Activated CD8-positive, alpha-beta T cell treated with anti-CD3 and anti-CD28 coated beads for 36 hours (primary cell): ENCODE measurements around the gene ESYT2. TPM values are rescaled to one million over a fixed set of nuclear protein-coding genes. Genes with fewer than 3 reads are reported as not detected.

Experiments
- ATAC-seq: fragments of 200-7000 bp; cut with Tn5 transposase; one replicate; pipeline ENCODE4 v1.10.0; 2021; ENCODE audit warnings: mild to moderate bottlenecking, moderate library complexity
- CTCF ChIA-PET: fragments of 350-600 bp; sonication (Branson Sonifier 250); formaldehyde crosslinking; loops from one replicate; lab custom pipeline; 2021; ENCODE audit warnings: antibody characterized with exemption; lab: Charles Lee
- POLR2A ChIA-PET: fragments of 350-600 bp; sonication (Branson Sonifier 250); formaldehyde crosslinking; loops from one replicate; lab custom pipeline; 2021; ENCODE audit warnings: antibody characterized with exemption; lab: Charles Lee
- DNase-seq: peaks from one replicate; pipeline ENCODE4 v3.0.0-alpha.2; 2020
- H3K27ac Mint-ChIP-seq: one replicate; pipeline ENCODE4 v1.8.0; 2021; ENCODE audit warnings: mild to moderate bottlenecking, mixed read lengths
- H3K27me3 Mint-ChIP-seq: one replicate; pipeline ENCODE4 v1.8.0; 2021; ENCODE audit warnings: mixed read lengths
- H3K36me3 Mint-ChIP-seq: one replicate; pipeline ENCODE4 v1.8.0; 2021; ENCODE audit warnings: low read depth, mixed read lengths
- H3K4me1 Mint-ChIP-seq: one replicate; pipeline ENCODE4 v1.8.0; 2021; ENCODE audit warnings: low read depth, mixed read lengths
- H3K4me3 Mint-ChIP-seq: one replicate; pipeline ENCODE4 v1.8.0; 2021; ENCODE audit warnings: mild to moderate bottlenecking, moderate library complexity, mixed read lengths
- H3K9me3 Mint-ChIP-seq: one replicate; pipeline ENCODE4 v1.8.0; 2021; ENCODE audit warnings: mixed read lengths
- intact Hi-C: fragments of 100-400 bp; cut with micrococcal nuclease; formaldehyde crosslinking; loops from one replicate; pipeline ENCODE4 v1.10.0; 2022
- total RNA-seq, 2 experiments: library from RNA; stranded (reverse); gene quantifications; one replicate each; pipeline ENCODE4 v1.2.3, GENCODE V29; 2021
- TF ChIP-seq, protein P1 (sequence below): fragments of 200-600 bp; IDR thresholded peaks from one replicate; pipeline ENCODE4 v1.8.0; 2022; ENCODE audit warnings: antibody characterized with exemption, mild to moderate bottlenecking

The ESYT2 gene
- total RNA-seq, 2 experiments from 2014 or later = 55.5 to 56.6 TPM

DNA sequence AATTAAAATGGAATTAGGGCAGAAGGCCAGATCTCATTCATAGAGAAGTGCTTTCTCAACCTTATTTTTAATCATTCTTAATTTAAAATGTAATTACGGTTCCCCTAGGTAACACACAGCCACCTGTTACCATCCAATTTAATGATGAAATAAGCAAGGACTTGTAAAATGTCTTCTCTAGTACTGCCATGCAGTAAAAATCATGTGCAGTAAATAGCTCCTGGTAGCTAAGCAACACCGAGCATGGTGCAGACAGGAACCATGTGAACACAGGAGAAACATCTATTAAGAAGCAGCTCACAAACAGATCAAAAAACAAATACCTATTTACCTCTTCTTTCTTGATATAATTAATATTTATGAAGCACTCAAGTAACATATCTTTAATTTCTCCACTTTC is 139.8 kb downstream of the ESYT2 start:
- ATAC-seq (no peak), DNase-seq (no peak)
- ChIA-PET CTCF (interaction anchor here (0.9 to 1.9 kb wide), 2 partner anchors 42 to 287 kb away, joined by 4 read pairs; no protein-coding TSS in a partner anchor), POLR2A (interaction anchor here (0.8 to 3.3 kb wide), 3 partner anchors 9 to 33 kb away, joined by 3 to 8 read pairs (median 5); no protein-coding TSS in a partner anchor)
- Mint-ChIP-seq H3K27me3 (no peaks in the 10 kb centered on the region), H3K4me3 (no peak overlapping the region), H3K4me1 (peaks cover 5% of the 10 kb centered on the region), H3K27ac (no peak overlapping the region), H3K9me3 (no peaks in the 10 kb centered on the region), H3K36me3 (peaks cover 46% of the 10 kb centered on the region)
- TF ChIP-seq, protein P1, sequence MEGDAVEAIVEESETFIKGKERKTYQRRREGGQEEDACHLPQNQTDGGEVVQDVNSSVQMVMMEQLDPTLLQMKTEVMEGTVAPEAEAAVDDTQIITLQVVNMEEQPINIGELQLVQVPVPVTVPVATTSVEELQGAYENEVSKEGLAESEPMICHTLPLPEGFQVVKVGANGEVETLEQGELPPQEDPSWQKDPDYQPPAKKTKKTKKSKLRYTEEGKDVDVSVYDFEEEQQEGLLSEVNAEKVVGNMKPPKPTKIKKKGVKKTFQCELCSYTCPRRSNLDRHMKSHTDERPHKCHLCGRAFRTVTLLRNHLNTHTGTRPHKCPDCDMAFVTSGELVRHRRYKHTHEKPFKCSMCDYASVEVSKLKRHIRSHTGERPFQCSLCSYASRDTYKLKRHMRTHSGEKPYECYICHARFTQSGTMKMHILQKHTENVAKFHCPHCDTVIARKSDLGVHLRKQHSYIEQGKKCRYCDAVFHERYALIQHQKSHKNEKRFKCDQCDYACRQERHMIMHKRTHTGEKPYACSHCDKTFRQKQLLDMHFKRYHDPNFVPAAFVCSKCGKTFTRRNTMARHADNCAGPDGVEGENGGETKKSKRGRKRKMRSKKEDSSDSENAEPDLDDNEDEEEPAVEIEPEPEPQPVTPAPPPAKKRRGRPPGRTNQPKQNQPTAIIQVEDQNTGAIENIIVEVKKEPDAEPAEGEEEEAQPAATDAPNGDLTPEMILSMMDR = no peak
- intact Hi-C loops = no loop called here

DNA sequence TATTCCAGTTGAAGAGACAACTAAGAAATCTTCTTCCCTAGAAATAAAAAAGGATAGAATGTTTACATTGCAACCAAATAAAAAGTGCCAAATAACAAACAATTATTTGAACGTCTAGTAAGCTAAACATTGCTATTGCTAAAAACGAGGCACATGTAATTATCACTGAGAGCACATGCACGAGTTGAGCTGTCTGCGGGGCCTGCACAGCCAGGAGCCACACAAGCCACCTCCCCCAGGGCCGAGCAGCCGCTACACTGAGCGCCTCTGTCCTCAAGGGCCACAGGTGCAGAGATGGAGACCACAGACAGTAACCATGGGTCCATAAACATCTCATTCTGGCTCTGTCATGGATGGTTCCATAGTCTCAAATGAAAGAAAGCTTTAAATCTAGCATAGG is 141.9 kb downstream of the ESYT2 start:
- no peaks in the 10 kb centered on the region for H3K27me3 Mint-ChIP-seq
- H3K4me3 Mint-ChIP-seq = no peak overlapping the region
- TF ChIP-seq, protein P1 = no peak
- intact Hi-C loops = no loop called here
- POLR2A ChIA-PET = interaction anchor here (1.0 to 3.3 kb wide), 4 partner anchors 12 to 184 kb away, joined by 3 to 8 read pairs (median 3); no protein-coding TSS in a partner anchor
- no peak overlapping the region for H3K27ac Mint-ChIP-seq
- peaks cover 51% of the 10 kb centered on the region for H3K36me3 Mint-ChIP-seq
- no peak for DNase-seq
- no peaks in the 10 kb centered on the region for H3K4me1 Mint-ChIP-seq
- ATAC-seq = no peak
- H3K9me3 Mint-ChIP-seq = no peaks in the 10 kb centered on the region
- CTCF ChIA-PET = no interaction called here

DNA sequence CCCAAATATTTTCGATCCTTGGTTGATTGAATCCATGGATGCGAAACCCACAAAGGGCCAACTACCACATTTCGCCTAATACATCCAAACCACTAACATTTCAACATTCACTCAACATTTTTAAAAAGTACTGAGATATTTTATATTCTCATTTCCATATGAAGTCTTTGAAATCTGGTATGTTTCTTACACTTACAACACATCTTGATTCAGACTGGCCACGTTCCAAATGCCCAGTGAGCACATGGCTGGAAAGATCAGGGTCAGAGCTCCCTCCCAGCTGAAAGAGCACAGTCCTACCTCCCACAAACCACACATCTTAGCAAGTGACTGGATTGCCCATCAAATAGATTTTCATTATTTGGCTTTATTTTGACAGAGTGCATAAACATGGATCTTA is 143.6 kb downstream of the ESYT2 start:
- intact Hi-C loops = no loop called here
- Mint-ChIP-seq H3K4me1 (peaks cover 2% of the 10 kb centered on the region), H3K36me3 (peaks cover 49% of the 10 kb centered on the region), H3K27me3 (no peaks in the 10 kb centered on the region), H3K9me3 (no peaks in the 10 kb centered on the region), H3K4me3 (no peak overlapping the region), H3K27ac (no peak overlapping the region)
- no peak for DNase-seq
- TF ChIP-seq, protein P1 = no peak
- POLR2A ChIA-PET = no interaction called here
- CTCF ChIA-PET = no interaction called here
- no peak for ATAC-seq

DNA sequence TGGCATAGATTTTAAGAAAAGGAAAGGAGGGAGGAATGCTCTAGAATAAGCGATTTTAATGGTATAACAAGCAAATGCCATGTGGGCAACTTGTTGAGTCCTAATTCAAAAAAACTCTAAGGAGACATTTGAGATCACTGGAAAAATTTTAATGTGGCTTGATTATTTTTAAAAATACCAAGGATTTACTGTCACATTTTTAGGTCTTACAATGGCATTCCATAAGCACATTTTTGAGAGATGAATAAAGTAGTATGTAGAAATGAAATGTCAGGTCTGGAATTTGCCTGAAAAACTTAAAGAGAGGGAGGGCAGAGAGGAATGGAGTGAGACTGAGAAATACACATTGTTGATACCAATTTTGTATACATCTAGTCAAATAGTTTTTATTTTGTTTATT is 145.0 kb downstream of the ESYT2 start:
- ChIA-PET POLR2A (no interaction called here), CTCF (no interaction called here)
- H3K9me3 Mint-ChIP-seq = no peaks in the 10 kb centered on the region
- peaks cover 3% of the 10 kb centered on the region for H3K4me1 Mint-ChIP-seq
- no peaks in the 10 kb centered on the region for H3K27me3 Mint-ChIP-seq
- DNase-seq (no peak), ATAC-seq (no peak)
- H3K36me3 Mint-ChIP-seq = peaks cover 56% of the 10 kb centered on the region
- H3K4me3 Mint-ChIP-seq = no peak overlapping the region
- intact Hi-C loops = no loop called here
- no peak overlapping the region for H3K27ac Mint-ChIP-seq
- TF ChIP-seq, protein P1 = no peak

DNA sequence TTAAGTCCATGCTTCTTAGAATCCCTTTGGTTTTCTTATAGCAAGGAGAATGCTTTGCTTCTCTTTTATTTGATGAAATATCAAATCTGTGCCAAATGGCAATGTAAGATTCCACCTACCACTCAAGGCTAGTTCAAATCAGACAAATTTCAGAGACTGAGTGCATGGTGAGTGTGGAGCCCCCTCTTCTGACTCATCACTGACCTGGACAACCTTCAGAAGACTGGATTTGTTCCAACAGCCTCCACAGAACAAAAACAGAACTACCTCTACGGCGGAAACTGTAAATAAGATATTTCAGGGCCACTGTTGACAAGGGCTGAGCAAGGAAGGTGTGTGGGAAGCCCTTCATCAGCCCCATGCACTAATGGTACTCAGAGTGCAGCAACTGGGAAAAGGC is 145.8 kb downstream of the ESYT2 start:
- CTCF ChIA-PET = no interaction called here
- TF ChIP-seq, protein P1 = no peak
- DNase-seq (no peak), ATAC-seq (no peak)
- Mint-ChIP-seq H3K27me3 (no peaks in the 10 kb centered on the region), H3K4me3 (no peak overlapping the region), H3K4me1 (peaks cover 3% of the 10 kb centered on the region), H3K27ac (no peak overlapping the region), H3K36me3 (peaks cover 56% of the 10 kb centered on the region), H3K9me3 (no peaks in the 10 kb centered on the region)
- POLR2A ChIA-PET = no interaction called here
- intact Hi-C loops = no loop called here
